Kidney tubule cell (primary cell): ENCODE data around the gene TP53RK.
A peak's percentile ranks its signal among the peaks of the same experiment; 100 is the strongest.

ENCODE experiments used
- DNase-seq: peaks from one replicate; pipeline ENCODE4 v3.0.0-alpha.2; 2018; ENCODE audit warnings: low spot score

The TP53RK gene

GRCh38 chr20:46660487-46660886 is 28.8 kb downstream of the TP53RK start:
- DNase-seq = no peak

GRCh38 chr20:46657618-46658017 is 31.6 kb downstream of the TP53RK start:
- DNase-seq = no peak

- no peak for DNase-seq
Measured at GRCh38 chr20:46657137-46657536, 32.1 kb downstream of the TP53RK start.

- DNase-seq = no peak
Measured at GRCh38 chr20:46652699-46653098, 36.5 kb downstream of the TP53RK start.

- DNase-seq = no peak
Measured at GRCh38 chr20:46651091-46651962, 37.9 kb downstream of the TP53RK start, which contains the start of gene SLC13A3. SLC13A3 (minus strand) TSS chr20:46651459; CDS start chr20:46651421, 38 bp downstream.

- DNase-seq = no peak
Measured at GRCh38 chr20:46650575-46651090, 38.6 kb downstream of the TP53RK start.

- no peak for DNase-seq
Measured at GRCh38 chr20:46649965-46650542, 39.2 kb downstream of the TP53RK start.

- no peak for DNase-seq
Measured at GRCh38 chr20:46649650-46649949, 39.6 kb downstream of the TP53RK start.

- DNase-seq = no peak
Measured at GRCh38 chr20:46648903-46649649, 40.2 kb downstream of the TP53RK start.

- no peak for DNase-seq
Measured at GRCh38 chr20:46647469-46647868, 41.8 kb downstream of the TP53RK start.

GRCh38 chr20:46646659-46647380 is 42.4 kb downstream of the TP53RK start:
- peak; percentile 7 for DNase-seq

GRCh38 chr20:46646122-46646521 is 43.1 kb downstream of the TP53RK start:
- no peak for DNase-seq

GRCh38 chr20:46644733-46645132 is 44.5 kb downstream of the TP53RK start:
- no peak for DNase-seq

- DNase-seq = no peak
Measured at GRCh38 chr20:46644160-46644559, 45.1 kb downstream of the TP53RK start.

- DNase-seq = no peak
Measured at GRCh38 chr20:46642969-46643343, 46.3 kb downstream of the TP53RK start.

- DNase-seq = no peak
Measured at GRCh38 chr20:46642265-46642968, 46.8 kb downstream of the TP53RK start.

- no peak for DNase-seq
Measured at GRCh38 chr20:46641424-46641823, 47.8 kb downstream of the TP53RK start.

- no peak for DNase-seq
Measured at GRCh38 chr20:46640536-46641311, 48.5 kb downstream of the TP53RK start.

- DNase-seq = no peak
Measured at GRCh38 chr20:46640044-46640443, 49.2 kb downstream of the TP53RK start.

GRCh38 chr20:46639587-46639986 is 49.7 kb downstream of the TP53RK start:
- no peak for DNase-seq

GRCh38 chr20:46638898-46639274 is 50.4 kb downstream of the TP53RK start:
- no peak for DNase-seq
